GM12892 (cell line): ENCODE data around the gene TMEM255A.

Experiments used
- DNase-seq: peaks from one replicate; pipeline ENCODE4 v3.0.0; 2011; ENCODE audit not compliant: insufficient read length
- FAIRE-seq: peaks from 2 replicates; lab custom pipeline; 2011; peaks lifted over from hg19 to GRCh38; lab: Jason Lieb, UNC
- POLR2A ChIP-seq: IDR thresholded peaks from 2 replicates; pipeline ENCODE4 v1.6.1; 2011; ENCODE audit warnings: low read depth, low read length, control low read depth
- POLR2AphosphoS5 ChIP-seq: IDR thresholded peaks from 2 replicates; pipeline ENCODE4 v1.6.1; 2011; ENCODE audit warnings: low read depth, low read length, control low read depth
- TAF1 ChIP-seq: IDR thresholded peaks from 2 replicates; pipeline ENCODE4 v1.6.1; 2011; ENCODE audit warnings: low read depth, mild to moderate bottlenecking, control low read depth, low read length, borderline replicate concordance

Gene TMEM255A

GRCh38 chrX:120260369-120260768 lies 50.9 kb downstream of the TMEM255A start:
- no peak for DNase-seq
- no peak for FAIRE-seq
- TF ChIP-seq POLR2AphosphoS5 = no peak
- no peak for TF ChIP-seq TAF1
- no peak for TF ChIP-seq POLR2A

- no peak for DNase-seq
- TF ChIP-seq POLR2AphosphoS5 (no peak), TAF1 (no peak), POLR2A (no peak)
- FAIRE-seq = no peak
These were observed 57.5 kb downstream of the TMEM255A start for GRCh38 chrX:120253784-120254183.

- DNase-seq (no peak), FAIRE-seq (peak; percentile 46)
- TF ChIP-seq TAF1 (no peak), POLR2A (no peak)
These were observed 59.7 kb downstream of the TMEM255A start for GRCh38 chrX:120251471-120252011.

- DNase-seq = peak; percentile 71
- TF ChIP-seq TAF1 = no peak
- TF ChIP-seq POLR2A = no peak; the same call in 1 of the 2 replicates
- no peak for TF ChIP-seq POLR2AphosphoS5
- peak; percentile 78 for FAIRE-seq
These were observed 60.6 kb downstream of the TMEM255A start, which contains the start of gene ZBTB33 for GRCh38 chrX:120250522-120251271. ZBTB33 (plus strand) TSS chrX:120250812; CDS start chrX:120253416, 2,604 bp downstream.

- DNase-seq (no peak), FAIRE-seq (peak; percentile 80)
- TF ChIP-seq TAF1 (no peak), POLR2A (peak; percentile 43; the same call in 1 of the 2 replicates)
These were observed 66.3 kb downstream of the TMEM255A start for GRCh38 chrX:120244735-120245498.

GRCh38 chrX:120244395-120244734 lies 66.9 kb downstream of the TMEM255A start:
- no peak for FAIRE-seq
- no peak for DNase-seq
- TF ChIP-seq POLR2AphosphoS5 (no peak), POLR2A (no peak), TAF1 (no peak)

GRCh38 chrX:120242813-120243212 lies 68.4 kb downstream of the TMEM255A start:
- TF ChIP-seq POLR2AphosphoS5 (no peak), TAF1 (no peak), POLR2A (no peak)
- DNase-seq = no peak
- FAIRE-seq = no peak

- TF ChIP-seq POLR2AphosphoS5 (no peak), TAF1 (no peak), POLR2A (no peak)
- no peak for DNase-seq
- no peak for FAIRE-seq
These were observed 72.3 kb downstream of the TMEM255A start for GRCh38 chrX:120238933-120239332.

GRCh38 chrX:120236687-120237479 lies 74.4 kb downstream of the TMEM255A start:
- FAIRE-seq (no peak), DNase-seq (no peak)
- TF ChIP-seq TAF1 (no peak), POLR2AphosphoS5 (no peak), POLR2A (no peak)

GRCh38 chrX:120235284-120235683 lies 76.0 kb downstream of the TMEM255A start:
- no peak for TF ChIP-seq TAF1
- TF ChIP-seq POLR2AphosphoS5 = no peak
- TF ChIP-seq POLR2A = no peak
- DNase-seq = no peak
- FAIRE-seq = no peak

- no peak for TF ChIP-seq POLR2A
- no peak for TF ChIP-seq POLR2AphosphoS5
- TF ChIP-seq TAF1 = no peak
- DNase-seq (no peak), FAIRE-seq (no peak)
These were observed 82.9 kb downstream of the TMEM255A start for GRCh38 chrX:120228187-120228908.
